Activated CD8-positive, alpha-beta memory T cell treated with anti-CD3 and anti-CD28 coated beads for 1 hour (primary cell): ENCODE data around the gene JARID2.

Experiments used
- DNase-seq, 2 donors: peaks; one replicate each; pipeline ENCODE4 v3.0.0-alpha.2; 2020; ENCODE audit warnings: low read depth in 1 of 2; ENCODE audit errors: extremely low read depth in 1 of 2

JARID2 gene

DNA sequence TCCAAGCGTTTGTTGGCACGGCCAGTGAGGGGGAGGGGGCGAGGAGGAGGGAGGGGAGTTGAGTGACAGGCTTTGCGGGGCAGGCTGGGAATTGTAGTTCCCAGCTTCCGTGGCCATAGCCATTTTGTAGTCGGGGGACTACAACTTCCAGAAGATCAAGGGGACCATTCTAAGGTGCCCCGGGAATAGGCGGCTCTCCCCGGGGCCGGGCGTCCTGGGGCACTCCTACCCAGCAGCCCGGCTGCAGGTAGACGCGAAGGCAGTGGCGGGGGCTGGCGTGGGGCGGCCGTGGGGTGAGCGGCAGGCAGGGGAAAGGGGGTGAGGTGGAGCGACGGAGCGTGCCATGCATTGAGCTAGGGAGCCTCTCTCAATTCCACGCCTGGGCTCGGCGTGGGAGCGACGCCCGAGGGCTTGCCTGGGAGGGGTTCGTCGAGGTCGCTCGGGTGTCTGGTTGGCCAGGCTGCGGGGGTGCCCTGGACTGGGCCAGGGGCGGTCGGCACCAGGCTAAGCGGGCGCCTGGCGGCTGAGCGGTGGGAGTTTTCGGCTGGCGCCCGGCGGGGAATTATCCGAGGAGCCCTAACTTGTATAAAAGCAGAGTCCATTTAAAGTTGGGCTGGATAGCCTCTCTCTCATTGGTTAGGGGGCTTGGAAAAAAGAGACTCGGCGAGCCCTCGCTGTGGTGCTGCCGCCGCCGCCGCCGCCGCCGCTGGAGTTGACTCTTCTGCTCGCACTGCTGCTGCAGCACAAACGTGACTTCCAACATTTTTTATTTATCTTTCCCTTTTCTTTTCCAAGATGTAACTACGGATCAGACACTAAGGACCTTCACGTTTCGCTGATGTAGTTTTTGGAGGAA is at the start of gene JARID2:
JARID2 (plus strand) TSS at position 709 of the 856 bp plus-strand sequence. CDS start 471 bp downstream, outside the sequence.
- DNase-seq = peak; percentile 80 to 85

DNA sequence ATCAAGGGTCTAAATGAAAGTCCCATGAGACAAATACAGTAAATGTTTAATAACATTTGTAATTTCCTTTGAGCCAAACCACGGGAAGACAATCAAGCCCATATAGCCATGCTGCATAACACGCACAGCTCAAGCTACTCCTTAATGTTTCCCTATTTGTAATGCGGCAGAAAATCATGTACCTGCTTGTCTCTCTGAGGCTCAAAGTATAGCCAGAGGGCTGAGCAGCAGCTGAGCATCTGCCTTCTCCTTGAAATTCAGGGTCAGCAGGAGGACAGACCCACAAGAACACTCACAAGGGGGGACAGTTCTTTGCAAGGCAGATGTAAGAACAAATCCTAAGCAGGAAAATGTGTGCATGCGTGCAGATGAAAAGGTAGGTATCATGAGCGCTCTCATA is 45.8 kb upstream of the JARID2 start:
- no peak for DNase-seq

DNA sequence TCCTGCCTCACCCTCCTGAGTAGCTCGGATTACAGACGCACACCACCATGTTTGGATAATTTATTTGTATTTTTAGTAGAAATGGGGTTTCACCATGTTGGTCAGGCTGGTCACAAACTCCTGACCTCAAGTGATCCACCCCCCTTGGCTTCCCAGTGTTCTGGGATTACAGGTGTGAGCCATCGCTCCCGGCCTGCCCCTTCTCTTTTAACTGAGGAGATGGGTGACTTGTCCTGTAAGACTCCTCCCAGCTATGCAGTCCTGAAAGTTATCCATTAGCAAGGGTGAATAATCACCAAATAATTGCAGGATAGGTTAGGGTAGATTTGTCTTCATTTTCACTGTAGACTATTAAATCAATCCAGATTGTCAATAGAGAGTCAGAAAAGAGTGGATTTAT is 40.5 kb upstream of the JARID2 start:
- no peak for DNase-seq

DNA sequence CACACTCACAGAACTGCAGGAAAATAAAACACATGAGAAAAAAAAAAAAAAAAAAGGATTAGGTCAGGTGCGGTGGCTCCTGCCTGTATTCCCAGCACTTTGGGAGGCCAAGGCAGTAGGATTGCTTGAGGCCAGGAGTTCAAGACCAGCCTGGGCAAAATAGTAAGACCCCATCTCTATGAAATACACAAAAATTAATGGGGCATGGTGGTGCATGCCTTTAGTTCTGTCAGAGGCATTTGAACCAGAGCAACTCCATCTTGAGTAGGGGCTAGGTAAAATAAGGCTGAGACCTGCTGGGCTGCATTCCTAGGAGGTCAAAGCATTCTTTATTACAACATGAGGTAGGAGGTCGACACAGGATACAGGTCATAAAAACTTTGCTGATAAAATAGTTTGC is 39.0 kb upstream of the JARID2 start:
- no peak for DNase-seq

DNA sequence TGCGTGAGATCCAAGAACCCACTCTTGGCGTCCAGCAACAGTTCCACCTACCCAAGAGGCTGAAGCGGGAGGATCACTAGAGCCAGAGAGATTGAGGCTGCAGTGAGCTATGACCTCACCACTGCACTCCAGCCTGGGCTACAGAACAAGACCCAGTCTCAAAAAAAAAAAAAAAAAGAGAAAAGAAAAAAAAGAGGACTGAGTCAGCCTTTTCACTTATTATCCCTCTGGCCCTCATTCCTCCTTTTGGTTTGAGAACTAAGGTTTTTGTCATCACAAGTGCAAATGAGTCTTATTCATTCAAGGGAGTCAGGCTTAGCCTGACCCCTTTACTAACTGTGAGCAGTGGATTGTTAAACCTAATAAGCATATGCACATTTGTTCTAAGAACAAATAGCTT is 37.9 kb upstream of the JARID2 start:
- DNase-seq = no peak

DNA sequence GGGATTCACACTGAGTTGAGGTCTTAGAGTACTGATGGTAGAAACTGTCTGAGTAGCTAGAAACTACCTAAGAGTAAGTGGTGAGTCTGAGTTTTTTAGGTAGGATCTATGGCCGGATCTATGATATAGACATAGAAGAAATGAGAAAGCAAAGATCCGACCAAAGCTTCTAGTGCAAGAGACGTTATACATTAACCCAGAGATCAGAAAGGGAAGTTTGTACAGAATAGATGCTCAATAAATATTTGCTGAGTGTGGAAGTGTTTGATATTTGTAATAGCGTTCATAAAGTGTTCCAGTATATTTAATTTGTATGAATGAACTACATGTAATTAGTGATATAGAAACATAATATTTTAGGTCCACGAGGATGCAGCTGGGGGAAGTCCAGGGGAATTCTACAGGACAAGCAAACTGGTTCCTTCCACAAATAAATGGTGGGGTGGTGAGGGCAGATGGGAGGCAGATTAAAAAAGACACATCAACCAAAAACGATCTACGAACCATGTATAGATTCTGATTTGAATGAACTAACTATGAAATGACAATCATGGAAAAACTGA is 31.9 kb upstream of the JARID2 start:
- no peak for DNase-seq

DNA sequence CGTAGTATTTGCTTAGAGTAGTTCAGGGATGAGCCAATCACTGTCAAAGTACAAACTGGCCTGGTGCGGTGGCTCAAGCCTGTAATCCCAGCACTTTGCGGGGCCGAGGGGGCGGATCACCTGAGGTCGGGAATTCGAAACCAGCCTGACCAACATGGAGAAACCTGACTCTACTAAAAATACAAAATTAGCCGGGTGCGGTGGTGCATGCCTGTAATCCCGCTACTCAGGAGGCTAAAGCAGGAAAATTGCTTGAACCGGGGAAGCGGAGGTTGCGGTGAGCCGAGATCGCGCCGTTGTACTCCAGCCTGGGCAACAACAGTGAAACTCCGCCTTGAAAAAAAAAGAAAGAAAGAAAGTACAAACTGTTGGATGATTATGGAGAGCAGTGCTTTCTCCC is 27.5 kb upstream of the JARID2 start:
- no peak for DNase-seq

DNA sequence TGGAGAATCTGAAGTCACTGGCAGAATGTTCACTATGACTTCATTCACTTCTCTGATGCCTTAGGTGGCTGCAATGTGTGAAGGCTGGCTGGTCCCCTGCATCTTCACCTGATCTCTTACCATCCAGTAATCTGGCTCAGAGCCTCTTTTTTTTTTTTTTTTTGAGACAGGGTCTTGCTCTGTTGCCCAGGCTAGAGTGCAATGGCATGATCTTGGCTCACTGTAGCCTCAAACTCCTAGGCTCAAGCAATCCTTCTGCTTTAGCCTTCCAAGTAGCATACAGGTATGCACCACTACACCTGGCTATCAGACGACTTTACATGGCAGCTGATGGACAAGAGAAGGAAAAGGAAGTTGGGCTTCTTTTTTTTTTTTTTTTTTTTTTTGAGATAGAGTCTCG is 25.8 kb upstream of the JARID2 start:
- DNase-seq = no peak

DNA sequence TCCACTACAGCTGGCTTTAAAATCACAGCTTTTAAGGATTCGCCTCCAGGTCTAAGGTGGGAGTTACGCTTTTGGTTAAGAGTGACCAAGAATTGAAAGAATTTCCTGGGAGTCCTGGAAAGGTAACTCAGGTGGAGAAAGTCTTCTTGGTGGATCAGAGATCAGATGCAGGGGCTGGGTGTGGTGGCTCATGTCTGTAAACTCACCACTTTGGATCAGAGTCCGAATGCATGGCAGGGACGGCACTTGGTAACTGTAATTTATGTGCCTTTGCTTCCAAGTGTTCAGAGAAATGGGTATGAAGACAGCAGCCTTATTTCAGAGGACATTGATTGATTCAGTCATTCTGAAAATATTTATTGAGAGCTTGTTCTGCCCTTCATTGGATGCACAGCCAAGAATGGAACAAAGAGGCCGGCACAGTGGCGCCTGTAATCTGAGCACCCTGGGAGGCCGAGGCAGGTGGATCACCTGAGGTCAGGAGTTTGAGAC is 18.0 kb upstream of the JARID2 start:
- DNase-seq = no peak

DNA sequence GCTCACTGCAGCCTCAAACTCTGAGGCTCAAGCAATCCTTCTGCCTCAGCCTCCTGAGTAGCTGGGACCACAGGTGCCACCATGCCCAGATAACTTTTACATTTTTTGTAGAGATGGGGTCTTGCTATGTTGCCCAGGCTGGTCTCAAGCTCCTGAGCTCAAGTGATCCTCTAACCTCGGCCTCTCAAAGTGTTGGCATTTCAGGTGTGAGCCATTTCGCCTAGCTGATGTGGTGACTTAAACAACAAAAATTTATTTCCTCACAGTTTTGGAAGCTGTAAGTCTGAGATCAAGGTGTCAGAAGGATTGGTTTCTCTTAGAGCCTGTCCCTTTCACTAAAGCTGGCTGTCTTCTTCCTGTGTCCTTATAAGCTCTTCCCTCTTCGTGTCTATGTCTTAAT is 15.0 kb upstream of the JARID2 start:
- no peak for DNase-seq

DNA sequence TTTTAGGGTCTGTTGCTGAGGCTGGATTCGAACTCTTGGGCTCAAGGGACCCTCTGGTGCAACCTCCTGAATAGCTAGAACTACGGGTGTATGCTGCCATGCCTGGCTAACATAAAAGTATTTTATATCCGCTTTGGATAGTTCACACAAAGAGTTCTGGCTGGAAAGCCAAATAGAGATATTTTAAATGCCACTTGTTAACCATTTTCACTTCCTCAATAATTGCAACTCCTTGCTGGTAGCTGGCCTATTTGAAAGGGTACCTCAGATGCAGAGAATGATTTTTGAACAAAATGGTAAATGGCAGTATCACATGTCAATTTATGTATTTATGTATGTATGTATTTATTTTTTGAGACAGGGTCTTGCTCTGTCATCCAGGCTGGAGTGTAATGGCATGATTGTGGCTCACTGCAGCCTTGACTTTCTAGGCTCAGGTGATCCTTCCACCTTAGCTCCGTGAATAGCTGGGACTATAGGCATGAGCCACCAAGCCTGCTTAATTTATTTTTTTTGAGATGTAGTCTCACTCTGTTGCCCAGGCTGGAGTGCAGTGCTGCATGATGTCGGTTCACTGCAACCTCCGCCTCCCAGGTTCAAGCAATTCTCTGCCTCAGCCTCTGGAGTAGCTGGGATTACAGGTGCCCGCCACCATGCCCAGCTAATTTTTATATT is 12.9 kb upstream of the JARID2 start:
- no peak for DNase-seq

DNA sequence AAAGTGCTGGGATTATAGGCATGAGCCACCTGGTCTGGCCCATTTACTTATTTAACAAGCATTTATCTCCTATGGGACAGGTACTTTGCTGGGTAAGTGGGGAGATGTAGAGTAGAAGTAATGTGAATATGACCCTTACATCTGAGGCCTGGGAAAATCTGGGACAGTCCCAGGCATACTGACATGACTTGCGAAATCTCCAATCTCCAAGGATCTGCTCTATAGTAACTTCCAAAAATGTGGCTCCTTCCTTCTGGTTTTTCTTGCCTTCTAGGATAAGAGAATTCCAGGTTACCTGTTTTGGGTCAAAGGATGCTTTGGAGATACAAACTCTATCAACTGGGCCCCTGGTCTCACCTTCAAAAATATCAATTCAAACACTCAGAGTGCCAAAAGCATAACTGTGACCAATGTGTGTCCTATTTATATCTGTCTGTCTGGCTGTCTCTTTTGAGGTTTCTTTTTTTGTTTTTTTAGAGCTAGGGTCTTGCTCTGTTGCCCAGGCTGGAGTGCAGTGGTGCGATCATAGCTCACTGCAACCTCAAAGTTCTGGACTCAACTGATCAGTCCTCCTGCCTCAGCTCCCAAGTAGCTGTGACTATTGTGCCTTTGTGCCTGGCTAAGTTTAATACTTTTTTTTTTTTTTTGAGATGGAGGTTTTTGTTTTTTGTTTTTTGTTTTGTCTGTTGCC is 11.7 kb upstream of the JARID2 start:
- no peak for DNase-seq

DNA sequence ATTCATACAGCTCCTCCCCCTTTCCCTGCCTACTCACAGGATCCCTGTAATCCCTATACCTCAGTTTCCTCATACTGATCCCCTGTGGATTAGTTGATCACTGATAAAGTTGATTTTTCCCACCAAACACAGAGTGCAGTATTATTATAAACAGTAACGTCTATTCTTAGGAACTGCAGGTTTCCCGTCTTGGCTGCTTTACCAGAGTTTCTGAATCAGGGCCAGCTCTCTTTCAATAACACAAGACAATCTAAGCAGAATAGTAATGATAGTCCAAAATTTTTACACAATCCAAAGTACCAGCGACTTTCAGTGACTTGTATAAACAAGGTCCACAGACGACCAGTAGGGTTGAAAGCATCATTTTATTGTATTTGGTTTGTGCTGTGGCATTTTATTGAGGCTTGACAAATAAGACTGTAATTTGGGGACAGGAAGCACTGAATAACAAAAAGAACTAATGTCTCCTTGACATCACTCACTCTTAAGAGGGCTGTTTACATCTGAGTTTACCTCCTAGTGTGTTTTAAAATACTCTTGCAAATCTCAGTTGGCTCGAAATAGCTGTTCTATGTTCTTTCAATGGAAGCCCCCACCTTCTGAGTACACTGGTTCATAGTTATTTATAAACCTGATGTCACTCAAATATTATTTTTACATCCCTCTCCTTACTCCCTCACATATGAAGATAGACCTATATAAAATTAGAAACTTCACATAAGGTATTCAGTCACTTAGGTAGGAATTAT is 6.1 kb upstream of the JARID2 start:
- no peak for DNase-seq

DNA sequence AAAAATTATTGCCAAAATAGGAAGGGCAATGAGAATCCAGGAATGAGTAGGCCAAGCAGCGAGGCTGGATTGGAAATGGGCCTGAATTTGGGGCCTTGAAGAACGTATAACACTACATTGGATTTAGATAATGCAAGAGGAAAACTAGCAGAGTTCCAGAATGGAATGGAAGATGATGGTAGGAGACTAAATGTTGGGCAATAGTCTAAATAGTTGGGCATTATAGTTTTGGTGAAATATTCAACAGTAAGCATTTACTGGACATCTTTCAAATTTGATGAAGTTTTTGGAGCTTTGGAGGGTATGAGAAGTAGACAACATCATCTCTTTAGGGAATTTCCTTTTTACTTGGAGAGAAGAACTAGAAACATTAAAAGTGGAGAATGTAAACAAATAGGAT is 3.4 kb upstream of the JARID2 start:
- DNase-seq = no peak

DNA sequence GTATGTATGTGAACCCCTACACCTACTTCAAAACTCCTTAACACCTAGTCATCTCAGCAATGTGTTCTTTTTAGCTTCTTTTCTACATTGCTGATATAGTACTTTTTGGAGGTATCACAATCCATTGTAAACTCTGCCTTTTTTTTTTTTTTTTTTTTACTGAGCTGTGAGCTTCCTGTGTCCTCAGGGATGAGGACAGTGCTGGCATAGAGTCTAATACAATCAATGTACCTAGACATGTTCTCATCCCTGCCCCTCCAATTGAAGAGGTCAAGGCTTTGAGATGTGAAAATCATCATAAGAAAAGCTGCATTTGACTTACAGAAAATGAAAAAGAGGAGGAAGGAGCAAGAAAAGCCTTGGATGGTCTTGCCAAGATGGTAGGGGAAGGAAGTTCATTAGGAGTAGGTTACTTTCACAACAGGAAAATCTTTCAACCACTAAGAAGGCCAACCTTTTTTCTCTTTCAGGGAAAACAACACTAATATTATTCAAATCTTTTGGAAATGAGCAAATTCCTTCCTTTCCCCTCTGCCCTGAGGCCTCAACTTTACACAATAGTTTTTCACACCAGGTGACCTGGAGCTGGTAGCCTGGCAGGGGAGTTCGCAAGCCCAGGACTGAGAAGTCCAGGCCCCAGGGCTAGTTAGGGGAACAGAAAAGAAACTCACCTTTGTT is 2.8 kb upstream of the JARID2 start:
- no peak for DNase-seq

DNA sequence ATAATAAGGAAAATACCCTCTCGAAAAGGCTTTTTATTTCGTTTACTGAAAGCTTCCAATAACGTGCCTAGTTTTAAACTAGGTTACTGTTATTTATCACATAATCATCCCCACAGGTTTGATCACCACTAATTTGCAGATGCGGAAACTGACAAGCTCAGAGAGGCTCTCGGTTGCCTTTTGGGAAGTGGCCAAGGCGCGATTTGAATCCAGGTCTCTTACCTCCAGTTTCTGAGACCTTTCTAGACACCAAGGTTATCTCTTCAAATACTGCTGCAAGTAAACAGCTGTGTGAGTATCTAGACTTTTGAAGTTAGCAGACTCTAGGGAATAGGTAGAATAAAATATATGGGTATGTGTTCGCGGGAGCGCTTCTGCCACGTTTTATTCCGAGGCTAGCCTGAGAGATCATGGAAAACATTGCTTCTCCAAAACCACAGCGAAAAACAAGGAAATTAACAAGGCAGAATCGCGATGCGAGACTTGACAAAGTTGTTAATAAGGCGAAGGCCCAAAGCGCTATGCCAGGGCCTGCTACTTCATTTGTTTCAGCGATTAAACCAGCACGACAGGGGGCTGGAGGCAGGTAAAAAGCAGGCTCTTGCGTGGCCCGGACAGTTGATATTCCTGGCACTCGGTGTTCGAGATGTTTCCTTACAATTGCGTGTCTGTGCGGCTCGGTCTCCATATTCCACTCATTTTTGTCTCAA is 1.8 kb upstream of the JARID2 start:
- DNase-seq = no peak

DNA sequence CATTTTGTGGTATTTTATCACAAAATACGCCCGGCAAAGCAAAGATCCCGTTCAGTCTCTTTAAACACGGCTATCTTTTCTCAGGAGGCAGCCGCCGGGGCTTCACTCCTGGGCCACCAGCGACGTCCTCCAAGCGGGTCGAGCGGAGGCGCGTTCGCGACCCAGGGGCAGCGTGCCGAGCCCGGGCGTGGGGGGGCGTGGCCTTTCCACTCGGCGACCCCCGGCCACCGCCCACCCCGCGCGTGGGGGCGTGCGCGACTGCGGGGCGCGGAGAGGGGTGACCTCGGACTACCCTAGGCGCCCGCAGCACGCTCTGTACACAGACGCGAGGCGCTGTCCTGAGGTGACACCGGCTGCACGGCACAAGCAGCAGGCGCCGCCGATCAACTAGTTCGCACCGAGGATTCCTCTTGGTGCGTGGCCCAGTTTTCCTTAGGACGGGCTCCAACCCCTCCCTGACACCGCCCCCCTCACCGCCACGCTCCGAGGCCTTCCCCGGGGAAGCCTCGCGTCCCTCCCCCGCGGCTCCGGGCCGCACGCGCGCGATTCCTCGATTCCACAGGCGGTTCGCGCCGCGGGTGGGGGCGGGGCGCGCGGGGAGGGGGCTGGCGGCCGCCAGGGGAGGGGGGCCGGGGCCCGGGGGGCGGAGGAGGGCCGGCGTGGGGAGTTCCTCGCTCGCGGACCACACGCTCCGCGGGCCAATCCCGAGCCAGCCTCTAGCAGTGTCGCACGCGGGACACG is 1.1 kb upstream of the JARID2 start:
- peak in 1 of 2 donors; percentile 19 for DNase-seq

DNA sequence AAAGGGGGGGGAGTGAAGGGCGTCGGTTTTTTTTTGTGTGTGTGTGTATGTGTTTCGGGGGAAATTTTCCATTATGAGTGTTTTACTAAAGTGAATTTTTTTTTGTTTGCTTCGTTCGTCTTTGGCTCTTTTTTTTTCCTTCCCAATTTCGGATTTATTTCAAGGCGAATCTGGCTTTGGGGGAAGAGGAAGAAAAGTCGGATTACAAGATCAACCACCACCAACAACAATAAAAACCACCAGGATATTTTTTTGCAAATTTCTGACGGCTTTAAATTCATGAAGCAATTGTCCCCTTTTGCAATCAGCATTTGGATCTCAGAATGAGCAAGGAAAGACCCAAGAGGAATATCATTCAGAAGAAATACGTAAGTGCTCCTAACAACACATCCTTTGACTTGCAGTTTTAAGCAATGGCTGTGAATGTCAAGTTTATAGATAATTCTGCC is 372 bp downstream of the JARID2 start:
- no peak for DNase-seq
